Coronary artery (tissue), 2 donors: ENCODE results near the gene ANAPC15.
"Not testable (repeated sequence)": the region's sequence is repeated elsewhere in the genome, so short reads cannot be mapped to it uniquely, and the experiment has no call there.

Experiments
- DNase-seq: peaks from one replicate; pipeline ENCODE4 v3.0.0-alpha.2; 2017; ENCODE audit warnings: low spot score
- H3K27ac ChIP-seq, 2 donors: fragments of 200-600 bp; sonication (generic); one replicate each; pipeline ENCODE4 v1.5.1; 2016 to 2019
- H3K4me3 ChIP-seq: fragments of 200-600 bp; sonication (generic); 2 replicates; pipeline ENCODE4 v1.5.1; 2016; ENCODE audit warnings: mild to moderate bottlenecking, moderate library complexity
- CTCF ChIP-seq: fragments of 200-600 bp; sonication (generic); IDR thresholded peaks from one replicate; pipeline ENCODE4 v1.5.1; 2019; ENCODE audit warnings: antibody characterized with exemption

Gene ANAPC15

DNA sequence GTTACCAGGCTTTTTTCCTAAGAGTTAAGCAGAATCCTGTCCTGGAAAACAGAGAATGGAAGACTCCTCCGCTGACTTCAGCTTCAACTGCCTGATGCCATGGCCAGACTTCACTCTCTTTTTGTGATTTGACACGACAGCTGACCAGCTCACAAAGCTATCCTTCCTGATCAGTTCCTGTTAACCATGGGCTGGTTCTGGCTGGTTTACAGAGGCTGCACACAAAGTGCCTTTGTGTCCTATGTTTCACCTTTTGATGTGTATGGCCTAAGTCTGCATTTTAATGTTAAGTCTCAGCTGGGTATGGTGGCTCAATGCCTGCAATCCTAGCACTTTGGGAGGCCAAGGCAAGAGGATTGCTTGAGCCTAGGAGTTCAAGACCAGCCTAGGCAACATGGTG is 34.1 kb upstream of the ANAPC15 start:
- H3K27ac ChIP-seq = no peak overlapping the region
- no peak overlapping the region for H3K4me3 ChIP-seq
- no peak for DNase-seq
- no peak for TF ChIP-seq CTCF

DNA sequence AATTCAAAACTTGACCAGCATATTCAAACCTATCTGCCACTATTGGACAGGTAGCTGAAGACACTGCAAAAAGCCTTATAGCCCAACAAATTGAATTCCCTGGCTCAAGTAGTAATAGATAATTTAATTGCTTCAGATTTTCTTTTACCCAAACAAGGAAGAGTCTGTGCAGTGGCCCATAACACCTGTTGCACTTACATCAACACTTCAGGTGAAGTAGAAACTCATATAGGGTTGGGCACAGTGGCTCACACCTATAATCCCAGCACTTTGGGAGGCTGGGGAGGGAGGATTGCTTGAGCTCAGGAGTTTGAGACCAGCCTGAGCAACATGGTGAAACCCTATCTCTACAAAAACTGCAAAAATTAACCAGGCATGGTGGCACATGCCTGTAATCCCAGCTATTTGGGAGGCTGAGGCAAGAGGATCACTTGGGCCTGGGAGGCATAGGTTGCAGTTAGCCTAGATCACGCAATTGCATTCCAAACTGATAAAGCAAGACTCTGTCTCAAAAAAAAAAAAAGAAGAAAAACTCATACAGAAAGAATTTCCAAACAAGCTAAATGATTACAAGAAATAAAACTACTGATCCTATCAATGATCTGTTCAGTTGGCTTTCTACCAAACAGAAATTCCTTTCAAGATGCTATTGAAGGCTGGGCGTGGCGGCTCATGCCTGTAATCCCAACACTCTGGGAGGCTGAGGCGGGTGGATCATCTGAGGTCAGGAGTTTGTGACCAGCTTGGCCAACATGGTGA is 32.5 kb upstream of the ANAPC15 start:
- H3K4me3 ChIP-seq = no peak overlapping the region
- TF ChIP-seq CTCF = no peak
- no peak overlapping the region for H3K27ac ChIP-seq
- DNase-seq = no peak

DNA sequence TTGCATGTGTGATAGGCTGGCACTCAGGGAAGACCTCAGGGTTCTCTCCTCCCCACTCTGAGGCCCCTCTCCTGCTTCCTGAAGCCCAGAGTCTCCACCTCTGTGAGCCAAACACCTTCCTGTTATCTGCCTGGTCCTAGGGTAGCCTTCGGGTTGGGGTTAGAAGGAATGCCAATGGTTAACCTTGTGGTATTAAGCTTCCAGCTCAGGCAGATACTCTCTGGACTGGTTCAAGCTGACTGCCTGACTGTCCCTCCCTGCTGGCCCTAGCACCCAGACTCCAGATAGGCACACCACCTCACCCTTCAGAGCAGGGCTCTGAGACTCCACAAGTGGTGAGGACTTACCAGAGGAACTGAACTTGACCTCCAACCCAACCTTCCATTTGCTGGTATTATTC is 30.0 kb upstream of the ANAPC15 start:
- DNase-seq, H3K4me3 ChIP-seq: not testable (repeated sequence)

DNA sequence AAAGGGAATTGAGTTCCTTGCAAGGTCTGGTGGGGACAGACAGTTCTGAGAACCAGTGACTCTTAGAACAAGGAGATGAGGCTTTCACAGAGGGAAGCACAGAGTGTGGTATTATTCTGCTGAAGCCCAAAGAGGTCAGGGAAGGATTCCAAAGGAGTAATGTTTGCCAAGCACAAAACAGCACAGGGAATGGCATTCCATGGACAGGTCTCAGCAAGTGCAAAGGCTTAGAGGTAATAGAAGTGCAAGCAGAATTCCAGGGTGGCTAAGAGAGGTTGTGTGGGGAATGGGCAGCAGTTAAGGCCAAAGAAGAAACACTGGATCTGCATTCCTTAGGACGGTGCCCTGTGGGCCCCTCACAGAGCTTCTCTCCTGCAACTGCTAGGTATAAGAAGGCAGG is 29.6 kb upstream of the ANAPC15 start:
- not testable (repeated sequence) for H3K27ac ChIP-seq, H3K4me3 ChIP-seq, DNase-seq

More for the DNA sequence above, 30.0 kb upstream of the ANAPC15 start:
- H3K27ac ChIP-seq = not testable (repeated sequence)

- no peak for DNase-seq
- Histone ChIP-seq H3K27ac (no peak overlapping the region), H3K4me3 (no peak overlapping the region)
- TF ChIP-seq CTCF = no peak
Measured at GRCh38 chr11:72141066-72141465, 28.6 kb upstream of the ANAPC15 start.

GRCh38 chr11:72140661-72141060 is 28.2 kb upstream of the ANAPC15 start:
- no peak for TF ChIP-seq CTCF
- no peak for DNase-seq
- Histone ChIP-seq H3K4me3 (no peak overlapping the region), H3K27ac (no peak overlapping the region)

- DNase-seq = no peak
- no peak for TF ChIP-seq CTCF
- no peak overlapping the region for H3K27ac ChIP-seq
- no peak overlapping the region for H3K4me3 ChIP-seq
Measured at GRCh38 chr11:72139500-72139899, 27.0 kb upstream of the ANAPC15 start.

GRCh38 chr11:72138821-72139390 is 26.4 kb upstream of the ANAPC15 start:
- no peak for DNase-seq
- H3K4me3 ChIP-seq = no peak overlapping the region
- no peak for TF ChIP-seq CTCF
- H3K27ac ChIP-seq = no peak overlapping the region
